Stimulated activated CD4-positive, alpha-beta T cell treated with anti-CD3 and anti-CD28 coated beads, Interleukin-4, amount 100 ng/mL, for 1 hour (primary cell): ENCODE measurements around the gene PLCG1.

Source experiments
- DNase-seq: peaks from one replicate; pipeline ENCODE4 v3.0.0-alpha.2; 2020

PLCG1 gene

DNA sequence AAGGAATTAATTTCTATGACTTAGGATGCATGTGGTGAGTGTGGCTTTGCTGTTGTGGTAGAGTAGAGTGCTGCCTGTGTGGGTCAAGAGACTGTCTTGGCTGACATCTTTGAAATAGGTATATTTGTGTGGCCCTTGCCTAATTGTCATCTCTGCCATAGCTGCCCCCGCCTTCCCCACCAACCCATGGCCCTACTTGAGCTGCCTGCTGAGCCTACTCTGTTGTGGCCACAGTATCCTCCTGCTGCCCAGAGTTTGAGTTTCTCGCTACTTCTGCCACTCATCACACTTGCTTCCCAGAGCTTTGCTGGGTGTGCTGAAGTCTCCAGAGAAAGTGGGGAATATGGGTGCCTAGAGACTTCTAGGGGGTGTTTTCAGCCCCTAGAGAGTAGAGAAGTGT lies 8.0 kb downstream of the PLCG1 start:
- no peak for DNase-seq

DNA sequence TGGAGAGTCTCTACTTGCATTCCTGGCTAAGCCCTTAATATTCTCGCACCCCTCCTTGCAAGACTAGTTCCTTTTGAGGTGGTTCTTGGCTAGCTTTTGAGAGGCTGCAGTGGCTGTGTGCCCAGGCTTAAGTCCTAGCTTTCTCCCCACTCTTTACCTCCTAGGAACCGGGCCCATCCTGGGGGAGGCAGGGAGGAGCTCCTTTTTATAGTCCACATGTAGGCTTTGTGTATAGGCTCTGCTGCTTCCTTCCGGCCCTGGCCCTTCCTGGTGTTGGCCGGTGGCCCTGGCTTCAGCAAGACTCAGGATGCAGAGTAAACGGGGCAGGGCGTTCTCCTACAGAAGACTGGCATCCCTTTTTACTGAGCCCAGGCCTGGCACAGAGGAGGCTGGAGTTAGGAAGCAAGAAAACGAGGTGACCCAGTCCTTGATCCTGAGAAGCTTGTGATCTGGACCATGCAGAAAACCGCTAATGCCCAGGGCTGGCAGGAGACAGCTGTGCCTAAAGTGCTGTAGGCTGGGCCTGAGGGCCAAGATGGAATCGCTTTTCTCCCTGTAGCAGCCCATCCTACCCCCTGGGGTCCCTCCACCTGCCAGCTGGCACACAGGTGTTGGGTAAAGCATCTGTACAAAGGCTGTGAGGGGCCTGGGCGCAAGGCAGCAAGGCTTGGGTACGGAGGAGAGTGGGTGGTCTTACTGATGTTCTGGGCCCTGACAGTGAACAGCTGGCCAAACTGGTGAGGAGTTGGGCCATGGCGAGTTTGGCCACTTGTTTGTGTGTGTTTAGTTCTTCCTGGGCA lies 8.7 kb downstream of the PLCG1 start:
- no peak for DNase-seq

DNA sequence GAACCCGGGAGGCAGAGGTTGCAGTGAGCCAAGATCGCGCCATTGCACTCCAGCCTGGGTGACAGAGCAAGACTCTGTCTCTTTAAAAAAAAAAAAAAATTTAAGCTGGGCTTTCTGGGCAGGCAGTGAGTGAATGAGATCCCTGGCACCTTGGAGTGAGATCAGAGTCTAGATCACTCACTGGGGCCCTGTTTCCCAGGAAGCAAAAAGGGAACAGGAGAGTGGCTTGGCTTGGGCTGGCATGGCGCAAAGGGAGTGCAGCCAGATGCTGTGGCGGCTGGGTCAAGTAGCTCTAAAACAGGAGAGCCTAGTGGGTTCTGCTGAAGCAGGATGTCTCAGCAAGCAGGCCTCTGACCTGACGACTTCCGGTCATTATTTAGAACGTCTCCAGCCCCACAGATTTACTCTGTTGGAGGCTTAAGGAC lies 10.4 kb downstream of the PLCG1 start:
- DNase-seq = no peak

DNA sequence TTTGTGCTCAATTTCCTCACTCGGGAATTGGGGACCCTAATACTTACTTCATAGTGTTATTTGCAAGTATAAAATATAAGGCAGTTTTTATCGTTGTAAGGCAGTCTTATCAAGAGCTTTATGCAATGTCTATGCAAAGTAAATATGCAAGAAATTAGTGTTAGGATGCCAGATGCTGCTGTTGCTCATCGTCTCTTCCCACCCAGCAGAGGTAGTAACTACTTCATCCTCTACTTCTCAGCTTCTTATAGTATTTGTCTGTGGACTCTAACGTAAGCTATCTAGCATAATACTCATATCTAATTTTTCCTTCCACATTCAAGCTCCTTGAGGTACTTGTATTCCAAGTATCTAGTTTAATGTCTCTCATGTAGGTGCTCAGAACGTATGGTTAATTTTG lies 11.6 kb downstream of the PLCG1 start:
- DNase-seq = no peak

DNA sequence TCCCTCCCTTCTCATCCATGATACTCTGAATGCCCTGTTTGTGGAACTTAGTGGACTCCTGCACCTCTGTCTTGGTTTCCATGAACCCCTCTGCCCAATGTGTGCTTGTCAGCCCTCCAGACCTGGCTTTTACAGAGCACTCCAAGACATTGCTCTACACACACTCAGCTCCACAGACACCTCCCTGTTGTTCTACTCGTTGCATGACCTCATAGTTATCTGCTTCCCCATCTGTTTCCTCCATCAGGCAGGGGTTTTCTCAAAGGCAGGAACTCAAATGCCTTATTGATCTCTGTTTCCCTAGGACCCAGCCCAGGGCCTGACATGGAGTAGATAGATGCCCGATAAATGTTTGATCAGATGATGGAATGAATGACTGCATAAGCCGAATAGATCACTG lies 13.3 kb downstream of the PLCG1 start:
- no peak for DNase-seq

DNA sequence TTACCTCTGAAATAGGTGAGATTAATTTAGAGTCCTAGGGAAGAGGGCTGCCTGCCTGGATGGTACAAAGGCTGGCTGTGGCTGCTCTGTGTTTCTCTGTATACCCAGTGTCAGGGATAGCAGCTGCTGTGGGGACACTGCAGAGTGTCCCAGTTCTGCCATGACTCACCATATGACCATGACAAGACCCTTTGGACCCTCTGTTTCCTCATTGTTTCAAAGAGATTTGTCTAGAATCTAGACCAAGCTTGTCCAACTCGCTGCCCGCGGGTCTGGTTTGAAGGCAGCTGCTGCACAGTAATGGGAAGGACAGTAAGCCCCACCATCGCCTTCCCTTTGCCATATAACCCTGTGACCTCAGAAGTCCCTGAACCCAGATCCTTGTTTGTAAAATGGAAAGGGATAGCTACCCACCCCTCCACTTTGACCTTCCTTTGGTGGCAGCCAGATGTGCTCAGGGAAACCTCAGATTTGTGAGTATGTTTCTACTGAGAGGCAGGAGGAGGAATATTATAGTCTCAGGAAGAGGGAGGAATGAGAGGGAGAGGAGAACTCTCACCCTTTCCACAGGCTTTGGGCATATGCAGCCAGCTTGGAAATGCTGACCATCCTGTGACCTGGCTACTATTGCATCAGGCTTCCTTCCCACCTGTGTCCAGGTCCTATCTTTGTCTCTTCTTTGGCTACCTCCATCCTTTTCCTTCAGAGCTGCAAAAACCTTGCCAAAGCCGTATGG lies 14.0 kb downstream of the PLCG1 start:
- no peak for DNase-seq

DNA sequence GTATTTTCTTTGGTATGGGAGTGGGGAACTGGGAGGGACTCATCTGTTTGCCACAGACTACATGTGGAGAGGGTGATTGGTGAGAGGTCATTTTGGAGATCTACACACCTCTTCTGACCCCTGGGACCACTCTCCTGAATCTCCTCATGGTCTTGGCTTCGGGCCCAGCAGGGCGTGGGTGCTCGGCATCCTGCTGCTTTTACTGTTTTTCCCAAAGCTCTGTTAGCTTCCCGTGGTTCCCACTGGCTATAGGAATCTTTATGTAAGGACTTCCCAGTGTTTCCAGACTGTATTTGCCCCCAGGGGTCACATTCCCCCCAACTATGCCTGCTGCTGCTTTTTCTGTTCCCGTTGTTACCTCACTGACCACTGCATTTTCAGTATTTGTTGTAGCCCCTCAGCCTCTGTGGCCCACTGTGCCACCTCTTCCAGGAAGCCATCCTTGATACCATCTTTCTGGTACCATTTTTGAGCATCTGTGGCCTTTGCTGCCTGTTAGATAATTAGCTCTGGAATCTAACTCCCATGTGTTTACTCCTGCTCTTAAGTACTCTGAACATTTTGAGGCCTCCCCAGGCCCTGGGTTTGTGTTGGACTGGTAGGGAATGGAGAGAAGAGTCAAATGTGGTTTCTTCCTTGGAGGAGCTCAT lies 14.9 kb downstream of the PLCG1 start:
- no peak for DNase-seq

DNA sequence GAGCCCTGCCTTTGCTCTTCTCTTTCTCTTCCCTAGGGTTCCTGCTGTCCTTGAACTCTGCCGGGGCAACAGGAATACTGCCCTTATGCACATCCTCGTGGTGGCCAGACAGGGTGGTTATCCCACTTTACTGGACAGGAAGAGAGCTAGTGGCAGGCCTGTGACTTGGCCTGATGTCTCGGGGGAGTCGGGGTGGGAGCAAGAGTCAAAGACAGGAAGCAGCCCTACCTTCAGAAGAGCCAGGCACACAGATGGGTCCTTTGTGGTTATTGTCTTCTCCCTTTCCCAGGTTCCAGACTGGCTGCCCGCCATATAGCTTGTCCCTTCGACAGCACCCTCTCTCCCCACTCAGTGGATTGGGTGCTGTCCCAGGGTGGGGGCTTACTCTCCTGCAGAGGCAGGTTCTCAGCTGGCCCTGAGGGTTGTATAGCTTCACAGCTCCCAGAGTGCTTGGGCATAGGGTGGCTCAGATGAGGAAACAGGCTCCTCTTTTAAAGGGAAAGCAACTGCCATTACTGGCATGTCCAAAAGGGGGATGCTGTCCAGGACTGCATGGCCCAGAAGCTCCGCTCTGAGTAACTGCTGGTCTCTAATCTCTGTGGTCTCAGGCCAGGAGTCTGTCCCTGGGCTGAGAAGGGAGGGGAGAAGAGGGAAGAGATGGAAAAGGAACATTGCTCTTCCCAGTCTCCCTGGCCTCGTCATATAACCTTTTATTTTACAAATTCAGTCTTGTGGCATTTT lies 17.3 kb downstream of the PLCG1 start:
- no peak for DNase-seq

DNA sequence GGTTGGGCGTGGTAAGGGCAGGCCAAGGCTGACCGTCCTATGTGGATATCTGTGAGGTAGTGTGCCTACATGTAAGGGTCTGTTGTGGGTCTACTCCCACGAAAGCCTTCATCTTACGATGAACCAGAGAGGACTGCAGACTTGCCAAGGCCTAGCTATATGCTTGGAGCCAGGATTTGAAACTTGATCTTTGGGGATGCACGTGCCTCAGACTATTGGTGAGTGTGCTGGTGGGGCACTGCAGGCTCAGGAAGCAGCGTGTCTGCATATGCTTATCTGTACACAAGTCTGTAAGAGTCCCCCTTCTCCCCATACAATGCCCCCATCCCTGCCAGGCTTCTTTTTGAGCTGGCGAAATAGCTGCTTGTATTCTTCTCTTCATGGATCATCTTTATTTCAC lies 17.9 kb downstream of the PLCG1 start:
- no peak for DNase-seq

DNA sequence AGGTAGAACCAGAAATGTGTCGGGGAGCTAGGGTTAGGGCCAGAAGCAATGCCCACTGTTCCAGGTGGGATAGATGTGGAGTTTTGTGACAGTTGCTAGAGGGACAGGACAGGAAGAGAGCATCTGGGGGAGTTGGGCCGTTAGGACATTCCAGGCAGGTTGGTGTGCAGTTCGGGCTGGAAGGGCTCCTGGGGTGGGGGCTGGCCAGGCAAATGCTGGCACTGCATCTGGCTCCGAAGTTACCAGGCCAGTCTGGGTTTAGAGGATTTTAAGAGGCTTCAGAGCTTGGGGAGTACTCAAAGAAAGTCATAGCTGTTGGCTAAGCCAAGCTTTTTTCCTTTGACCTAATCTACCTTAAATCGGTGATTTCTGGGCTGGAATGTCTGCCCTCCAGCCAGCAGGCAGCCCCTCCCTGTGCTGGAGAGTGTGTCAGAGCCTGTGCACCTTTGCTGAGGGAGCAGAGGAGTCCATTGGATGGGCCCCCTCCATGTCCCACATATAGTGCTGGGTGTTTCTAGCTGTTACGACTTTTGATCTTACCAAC lies 20.8 kb downstream of the PLCG1 start:
- no peak for DNase-seq

DNA sequence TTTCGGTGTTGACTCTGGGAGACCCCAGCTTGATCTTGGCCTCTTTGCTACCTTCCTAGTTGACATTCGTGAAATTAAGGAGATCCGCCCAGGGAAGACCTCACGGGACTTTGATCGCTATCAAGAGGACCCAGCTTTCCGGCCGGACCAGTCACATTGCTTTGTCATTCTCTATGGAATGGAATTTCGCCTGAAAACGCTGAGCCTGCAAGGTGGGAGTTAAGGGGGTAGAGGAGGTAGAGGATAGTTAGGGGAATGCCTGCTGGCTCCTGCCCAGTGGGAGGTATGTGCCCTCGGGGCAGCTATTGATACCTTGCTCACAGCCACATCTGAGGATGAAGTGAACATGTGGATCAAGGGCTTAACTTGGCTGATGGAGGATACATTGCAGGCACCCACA lies 22.2 kb downstream of the PLCG1 start:
- DNase-seq = no peak

DNA sequence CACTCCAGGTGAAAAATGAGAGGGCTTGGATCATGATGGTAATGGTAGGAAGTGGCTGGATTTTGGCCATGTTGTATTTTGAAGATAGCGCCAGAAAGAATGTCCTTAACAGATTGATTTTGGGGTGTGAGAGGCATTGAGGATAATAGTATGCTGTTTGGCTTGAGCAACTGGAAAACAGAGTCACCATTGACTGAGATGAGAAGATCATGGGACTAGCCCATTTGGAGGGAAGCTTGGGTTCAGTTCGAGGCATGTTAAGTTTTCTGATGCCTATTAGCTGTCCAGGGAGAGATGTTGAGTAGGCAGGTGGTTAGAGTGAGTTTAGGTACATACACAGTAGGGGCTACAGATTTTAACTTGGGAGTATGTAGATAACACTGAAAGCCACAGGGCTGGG lies 23.3 kb downstream of the PLCG1 start:
- no peak for DNase-seq

DNA sequence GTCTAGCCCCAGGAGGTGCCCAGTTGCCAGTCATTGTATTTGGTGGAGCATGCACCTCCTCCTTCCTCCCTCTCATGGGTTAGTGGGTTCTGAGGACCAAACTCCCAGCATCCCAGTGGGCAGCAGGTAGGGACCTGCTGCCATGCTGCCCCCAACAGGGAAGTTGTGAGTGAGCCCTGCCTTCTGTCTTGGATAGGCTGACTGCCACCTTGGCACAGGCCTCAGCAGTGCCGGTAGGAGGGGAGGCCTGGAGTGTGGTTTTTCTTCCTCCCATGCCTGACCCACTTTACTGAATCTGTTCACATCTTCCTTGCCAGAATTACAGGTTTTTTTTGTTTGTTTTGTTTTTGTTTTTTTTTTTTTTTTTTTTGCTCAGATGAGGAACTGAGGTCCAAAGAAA lies 24.5 kb downstream of the PLCG1 start:
- no peak for DNase-seq

DNA sequence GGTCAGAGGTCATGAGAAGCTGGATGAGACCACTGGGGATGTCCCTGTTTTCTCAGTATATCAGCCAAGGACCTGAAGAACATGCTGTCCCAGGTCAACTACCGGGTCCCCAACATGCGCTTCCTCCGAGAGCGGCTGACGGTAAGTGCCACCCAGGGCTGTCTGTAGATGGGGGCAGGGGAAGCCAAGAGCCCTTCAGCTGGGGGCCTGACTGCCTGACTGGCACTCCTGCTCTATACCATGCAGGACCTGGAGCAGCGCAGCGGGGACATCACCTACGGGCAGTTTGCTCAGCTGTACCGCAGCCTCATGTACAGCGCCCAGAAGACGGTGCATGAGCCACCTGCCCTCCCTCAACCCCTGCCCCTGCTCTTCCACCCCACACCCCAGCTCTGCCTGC lies 25.1 kb downstream of the PLCG1 start:
- DNase-seq = no peak

DNA sequence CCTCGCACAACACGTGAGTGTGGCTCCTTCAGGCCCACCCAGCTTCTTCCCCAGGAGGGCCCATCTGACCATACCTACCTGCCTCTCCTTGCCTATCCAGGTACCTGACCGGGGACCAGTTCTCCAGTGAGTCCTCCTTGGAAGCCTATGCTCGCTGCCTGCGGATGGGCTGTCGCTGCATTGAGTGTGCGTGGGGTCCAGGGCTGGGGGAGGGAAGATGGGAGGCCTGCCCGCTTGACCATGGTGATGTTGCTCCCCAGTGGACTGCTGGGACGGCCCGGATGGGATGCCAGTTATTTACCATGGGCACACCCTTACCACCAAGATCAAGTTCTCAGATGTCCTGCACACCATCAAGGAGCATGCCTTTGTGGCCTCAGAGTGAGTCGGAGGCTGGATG lies 26.5 kb downstream of the PLCG1 start:
- DNase-seq = no peak

DNA sequence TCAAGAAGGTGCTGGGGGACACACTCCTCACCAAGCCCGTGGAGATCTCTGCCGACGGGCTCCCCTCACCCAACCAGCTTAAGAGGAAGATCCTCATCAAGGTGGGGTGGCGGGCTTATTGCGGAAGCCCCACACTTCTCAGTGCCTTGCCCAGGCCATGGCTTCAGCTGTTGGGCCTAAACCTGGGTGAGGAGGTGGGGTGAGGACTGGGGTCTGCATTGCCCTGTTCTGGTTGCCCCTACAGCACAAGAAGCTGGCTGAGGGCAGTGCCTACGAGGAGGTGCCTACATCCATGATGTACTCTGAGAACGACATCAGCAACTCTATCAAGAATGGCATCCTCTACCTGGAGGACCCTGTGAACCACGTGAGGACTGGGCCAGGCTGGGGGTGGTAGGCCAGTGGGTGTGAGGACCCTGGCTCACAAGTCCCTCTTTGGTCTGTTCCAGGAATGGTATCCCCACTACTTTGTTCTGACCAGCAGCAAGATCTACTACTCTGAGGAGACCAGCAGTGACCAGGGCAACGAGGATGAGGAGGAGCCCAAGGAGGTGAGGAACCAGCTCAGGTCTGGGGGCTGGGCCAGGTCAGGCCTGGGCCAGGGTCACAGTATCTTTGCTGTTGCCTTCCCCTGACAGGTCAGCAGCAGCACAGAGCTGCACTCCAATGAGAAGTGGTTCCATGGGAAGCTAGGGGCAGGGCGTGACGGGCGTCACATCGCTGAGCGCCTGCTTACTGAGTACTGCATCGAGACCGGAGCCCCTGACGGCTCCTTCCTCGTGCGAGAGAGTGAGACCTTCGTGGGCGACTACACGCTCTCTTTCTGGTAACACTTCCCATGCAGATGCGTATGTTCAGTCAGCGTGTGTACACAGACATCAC lies 27.9 kb downstream of the PLCG1 start:
- DNase-seq = no peak

DNA sequence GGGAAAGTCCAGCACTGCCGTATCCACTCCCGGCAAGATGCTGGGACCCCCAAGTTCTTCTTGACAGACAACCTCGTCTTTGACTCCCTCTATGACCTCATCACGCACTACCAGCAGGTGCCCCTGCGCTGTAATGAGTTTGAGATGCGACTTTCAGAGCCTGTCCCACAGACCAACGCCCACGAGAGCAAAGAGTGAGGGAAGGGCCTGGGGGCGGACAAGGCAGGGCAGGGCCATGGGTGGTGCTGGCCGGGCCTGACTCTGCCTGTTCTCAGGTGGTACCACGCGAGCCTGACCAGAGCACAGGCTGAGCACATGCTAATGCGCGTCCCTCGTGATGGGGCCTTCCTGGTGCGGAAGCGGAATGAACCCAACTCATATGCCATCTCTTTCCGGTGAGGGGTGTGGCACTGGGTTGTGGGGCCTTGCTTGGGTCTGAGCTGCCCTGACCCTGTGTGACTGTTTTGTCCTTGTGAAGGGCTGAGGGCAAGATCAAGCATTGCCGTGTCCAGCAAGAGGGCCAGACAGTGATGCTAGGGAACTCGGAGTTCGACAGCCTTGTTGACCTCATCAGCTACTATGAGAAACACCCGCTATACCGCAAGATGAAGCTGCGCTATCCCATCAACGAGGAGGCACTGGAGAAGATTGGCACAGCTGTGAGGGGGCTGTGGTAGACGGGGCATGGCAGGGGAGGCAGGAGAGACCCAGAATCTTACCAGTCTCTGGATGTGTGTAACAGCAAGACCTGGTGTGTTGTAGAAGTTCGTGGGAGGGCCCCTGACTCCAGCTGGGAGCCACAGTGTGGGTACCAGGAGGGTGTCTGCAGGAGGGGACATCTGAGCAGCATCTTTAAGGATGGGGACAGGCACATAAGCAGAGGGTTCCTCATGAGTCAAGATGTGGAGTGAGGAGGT lies 29.1 kb downstream of the PLCG1 start:
- DNase-seq = no peak

DNA sequence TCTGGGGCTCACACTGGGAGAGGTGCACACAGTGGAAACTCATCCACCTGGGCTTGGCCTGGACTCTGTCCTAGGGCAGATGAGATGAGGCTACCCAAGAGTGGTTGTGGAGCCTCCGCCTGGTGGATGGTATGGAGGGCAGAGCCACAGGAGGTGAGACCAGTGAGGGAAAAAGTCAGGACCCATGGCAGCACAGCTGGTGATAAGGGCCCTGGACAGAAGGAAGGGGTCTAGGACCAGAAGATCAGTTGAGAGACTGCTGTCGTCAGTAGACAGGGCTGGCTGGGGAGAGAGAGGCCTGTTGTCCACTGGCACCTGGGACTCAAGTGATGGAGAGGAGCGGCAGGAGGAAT lies 29.8 kb downstream of the PLCG1 start:
- DNase-seq = no peak

DNA sequence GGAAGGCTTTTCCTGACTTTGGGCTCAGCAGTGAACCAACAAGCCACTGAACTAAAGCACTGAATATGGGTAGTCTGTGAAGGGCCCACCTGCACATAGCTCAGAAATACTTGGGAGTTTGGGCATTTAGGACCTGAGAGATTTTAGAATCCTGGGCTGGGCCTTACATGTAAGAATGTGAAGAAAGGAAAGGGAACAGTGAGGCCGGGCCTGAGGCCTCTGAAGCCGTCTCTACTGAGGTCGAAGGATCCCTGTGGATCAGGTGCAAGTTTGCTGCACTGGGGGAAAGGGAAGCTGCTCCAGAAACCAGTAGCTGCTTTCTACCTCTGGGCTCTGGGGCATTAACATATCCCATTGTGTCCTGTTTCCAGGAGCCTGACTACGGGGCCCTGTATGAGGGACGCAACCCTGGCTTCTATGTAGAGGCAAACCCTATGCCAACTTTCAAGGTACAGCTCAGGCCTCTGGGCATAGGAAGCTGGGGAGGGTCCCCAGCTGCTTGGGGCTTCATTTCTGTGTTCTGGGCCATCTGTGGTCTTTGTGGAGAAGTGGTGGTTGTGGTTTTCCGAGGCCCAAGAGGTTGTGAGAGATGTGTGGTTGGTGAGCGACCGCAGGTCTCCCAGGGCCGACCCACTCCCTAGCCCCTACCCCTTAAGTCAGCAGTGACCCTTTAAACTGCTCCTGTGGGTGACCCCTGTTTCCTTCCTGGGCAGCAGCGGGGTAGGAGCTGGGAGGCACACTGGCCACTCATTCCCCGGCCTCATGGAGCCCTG lies 30.3 kb downstream of the PLCG1 start:
- no peak for DNase-seq
